Stomach smooth muscle (tissue), 2 donors: Measurements from ENCODE around the gene HDAC1.
"Not testable (repeated sequence)": the region's sequence is repeated elsewhere in the genome, so short reads cannot be mapped to it uniquely, and the experiment has no call there.

ENCODE experiments used
- H3K27ac ChIP-seq: one replicate; pipeline ENCODE4 v1.7.0; 2013; ENCODE audit warnings: mild to moderate bottlenecking, low read length, inconsistent platforms
- H3K27me3 ChIP-seq, 2 donors: one replicate each; pipeline ENCODE4 v1.7.0; 2013; ENCODE audit warnings: low read length in 2 of 2; ENCODE audit not compliant: insufficient read depth in 2 of 2, control insufficient read depth in 1 of 2
- H3K36me3 ChIP-seq, 2 donors: one replicate each; pipeline ENCODE4 v1.7.0; 2013; ENCODE audit warnings: low read length in 2 of 2; ENCODE audit not compliant: control insufficient read depth in 2 of 2, insufficient read depth in 2 of 2
- H3K4me1 ChIP-seq: one replicate; pipeline ENCODE4 v1.7.0; 2013; ENCODE audit warnings: low read length; ENCODE audit not compliant: control insufficient read depth, insufficient read depth
- H3K4me3 ChIP-seq, 2 donors: one replicate each; pipeline ENCODE4 v1.7.0; 2013; ENCODE audit warnings: low read length in 2 of 2
- H3K9ac ChIP-seq, 2 donors: one replicate each; pipeline ENCODE4 v1.7.0; 2013; ENCODE audit warnings: low read length in 2 of 2, mild to moderate bottlenecking in 1 of 2
- H3K9me3 ChIP-seq, 2 donors: one replicate each; pipeline ENCODE4 v1.7.0; 2013; ENCODE audit warnings: low read length in 2 of 2; ENCODE audit not compliant: control insufficient read depth in 2 of 2
- donor health status: healthy.
- donor health status: Pancreatic carcinoma.

HDAC1 gene

DNA sequence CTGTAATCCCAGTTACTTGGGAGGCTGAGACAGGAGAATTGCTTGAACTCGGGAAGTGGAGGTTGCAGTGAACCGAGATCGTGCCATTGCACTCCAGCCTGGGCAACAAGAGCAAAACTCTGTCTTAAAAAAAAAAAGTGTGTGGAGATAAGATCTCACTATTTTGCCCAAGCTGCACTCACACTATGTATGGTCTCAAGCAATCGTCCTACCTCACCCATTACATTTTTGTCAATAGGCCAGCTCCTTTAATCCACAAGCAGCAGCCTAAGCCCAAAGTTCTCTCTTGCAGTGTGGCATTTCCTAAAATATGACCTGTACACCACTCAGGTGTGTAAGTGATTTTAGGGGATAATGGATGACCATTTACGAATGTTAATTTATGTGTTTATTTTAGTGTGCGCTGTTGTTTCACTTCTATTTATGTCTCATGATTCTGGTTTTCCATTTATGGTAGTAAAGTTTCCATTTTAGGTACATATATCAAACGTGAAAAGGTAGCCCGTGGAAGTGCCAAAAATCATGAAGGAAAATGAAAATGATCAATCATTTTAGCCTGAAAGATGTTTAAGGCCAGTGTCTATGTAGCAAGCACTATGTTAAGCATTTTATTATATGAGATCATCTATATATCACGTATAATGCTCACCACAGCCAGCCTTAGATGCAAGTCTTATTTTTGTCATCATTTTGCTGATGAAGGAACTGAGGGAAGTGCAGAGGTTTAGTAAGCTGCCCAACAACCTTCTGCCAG lies 35.2 kb upstream of the HDAC1 start:
- Histone ChIP-seq H3K36me3 (no peaks in the 10 kb centered on the region), H3K4me3 (no peak overlapping the region), H3K9me3 (no peaks in the 10 kb centered on the region), H3K27me3 (peaks cover 2 to 9% of the 10 kb centered on the region in 2 donors), H3K4me1 (peaks cover 4% of the 10 kb centered on the region), H3K9ac (no peak overlapping the region), H3K27ac (no peak overlapping the region)

DNA sequence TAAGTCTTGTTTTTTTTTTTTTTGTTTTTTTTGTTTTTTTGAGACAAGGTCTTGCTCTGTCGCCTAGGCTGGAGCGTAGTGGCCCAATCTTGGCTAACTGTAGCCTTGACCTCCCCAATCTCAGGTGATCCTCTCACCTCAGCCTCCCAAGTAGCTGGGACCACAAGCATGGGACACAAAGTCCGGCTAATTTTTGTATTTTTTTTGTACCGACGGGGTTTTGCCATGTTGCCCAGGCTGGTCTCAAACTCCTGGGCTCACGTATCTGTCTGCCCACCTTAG lies 34.7 kb upstream of the HDAC1 start:
- Histone ChIP-seq H3K4me3 (no peak overlapping the region), H3K9ac (no peak overlapping the region), H3K4me1 (peaks cover 3% of the 10 kb centered on the region), H3K27ac (no peak overlapping the region), H3K27me3 (peaks cover 2 to 4% of the 10 kb centered on the region in 2 donors), H3K36me3 (no peaks in the 10 kb centered on the region), H3K9me3 (no peaks in the 10 kb centered on the region)

DNA sequence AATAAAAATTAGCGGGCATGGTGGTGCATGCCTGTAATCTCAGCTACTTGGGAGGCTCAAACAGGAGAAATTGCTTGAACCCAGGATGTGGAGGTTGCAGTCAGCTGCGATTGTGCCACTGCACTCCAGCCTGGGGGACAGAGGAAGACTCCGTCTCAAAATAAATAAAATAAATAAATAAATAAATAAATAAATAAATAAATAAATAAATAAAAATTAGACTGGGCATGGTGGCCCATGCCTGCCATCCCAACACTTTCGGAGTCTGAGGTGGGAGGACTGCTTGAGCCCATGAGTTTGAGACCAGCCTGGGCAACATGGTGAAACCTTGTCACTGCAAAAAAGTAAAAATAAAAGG lies 28.7 kb upstream of the HDAC1 start:
- H3K9ac ChIP-seq, H3K4me3 ChIP-seq, H3K4me1 ChIP-seq, H3K27me3 ChIP-seq, H3K9me3 ChIP-seq, H3K27ac ChIP-seq, H3K36me3 ChIP-seq: not testable (repeated sequence)

DNA sequence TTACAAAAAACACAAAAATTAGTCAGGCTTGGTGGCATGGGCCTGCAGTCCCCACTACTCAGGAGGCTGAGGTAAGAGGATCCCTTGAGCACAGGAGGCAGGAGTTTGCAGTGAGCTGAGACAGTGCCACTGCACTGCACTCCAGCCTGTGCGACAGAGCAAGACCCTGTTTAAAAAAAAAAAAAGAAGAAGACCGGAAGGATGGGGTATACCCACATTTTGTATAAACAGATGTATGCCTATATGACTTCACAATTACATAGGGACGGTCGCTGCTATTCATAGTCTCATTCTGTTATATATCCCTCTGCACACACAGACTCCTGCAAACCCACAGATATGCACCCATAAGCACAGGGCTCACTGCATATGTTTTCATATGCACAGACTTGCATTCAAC lies 28.1 kb upstream of the HDAC1 start:
- no peaks in the 10 kb centered on the region for H3K27me3 ChIP-seq
- H3K9me3 ChIP-seq: no peaks in the 10 kb centered on the region
- no peak overlapping the region for H3K4me3 ChIP-seq
- H3K4me1 ChIP-seq: no peaks in the 10 kb centered on the region
- no peak overlapping the region for H3K27ac ChIP-seq
- H3K36me3 ChIP-seq: no peaks in the 10 kb centered on the region
- H3K9ac ChIP-seq: no peak overlapping the region

DNA sequence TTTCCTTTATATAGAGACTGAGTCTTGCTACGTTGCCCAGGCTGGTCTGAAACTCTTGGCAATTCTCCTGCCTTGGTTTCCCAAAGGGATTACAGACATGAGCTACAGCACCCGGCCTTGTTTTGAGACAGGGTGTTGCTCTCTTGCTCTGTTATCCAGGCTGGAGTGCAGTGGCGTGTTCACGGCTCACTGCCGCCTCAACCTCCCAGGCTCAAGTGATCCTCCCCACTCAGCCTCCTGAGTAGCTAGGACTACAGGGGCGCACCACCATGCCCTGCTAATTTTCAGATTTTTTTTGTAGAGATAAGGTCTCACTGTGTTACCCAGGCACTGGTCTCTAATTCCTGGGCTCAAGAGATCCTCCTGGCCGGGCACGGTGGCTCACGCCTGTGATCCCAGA lies 26.0 kb upstream of the HDAC1 start:
- no peaks in the 10 kb centered on the region for H3K27me3 ChIP-seq
- H3K9me3 ChIP-seq: no peaks in the 10 kb centered on the region
- H3K4me1 ChIP-seq: no peaks in the 10 kb centered on the region
- no peak overlapping the region for H3K27ac ChIP-seq
- H3K36me3 ChIP-seq: no peaks in the 10 kb centered on the region
- H3K9ac ChIP-seq: no peak overlapping the region
- H3K4me3 ChIP-seq: no peak overlapping the region

DNA sequence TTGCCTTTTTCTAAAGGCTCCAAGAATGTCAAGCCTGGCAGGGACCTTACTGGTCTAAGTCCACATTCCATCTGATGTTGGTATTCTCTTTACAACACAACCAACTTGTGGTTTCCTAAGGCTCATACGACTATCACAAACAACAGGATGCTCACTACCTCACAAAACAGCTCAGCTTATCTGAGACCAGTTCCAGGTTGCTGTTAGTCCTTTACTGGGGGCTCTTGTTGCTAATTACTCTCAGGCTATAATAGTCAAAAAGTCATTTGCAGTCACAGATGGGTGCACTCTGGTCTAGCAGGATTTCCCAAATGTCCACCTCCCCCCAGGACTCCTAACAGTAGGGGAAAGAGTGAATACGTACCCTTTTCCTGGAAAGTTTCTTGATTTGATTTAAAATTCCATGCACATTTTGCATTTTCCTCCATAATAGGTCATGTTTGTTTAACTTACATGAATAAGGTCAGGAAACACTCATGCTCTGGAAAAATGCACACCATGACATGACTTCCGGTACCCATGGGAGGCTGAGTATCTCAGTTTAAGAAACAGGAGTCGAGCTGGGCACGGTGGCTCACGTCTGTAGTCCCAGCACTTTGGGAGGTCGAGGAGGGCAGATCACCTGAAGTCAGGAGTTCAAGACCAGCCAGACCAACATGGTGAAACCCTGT lies 24.8 kb upstream of the HDAC1 start:
- Histone ChIP-seq H3K27me3 (no peaks in the 10 kb centered on the region), H3K9ac (no peak overlapping the region), H3K27ac (no peak overlapping the region), H3K4me3 (no peak overlapping the region), H3K36me3 (no peaks in the 10 kb centered on the region), H3K9me3 (no peaks in the 10 kb centered on the region), H3K4me1 (no peaks in the 10 kb centered on the region)

DNA sequence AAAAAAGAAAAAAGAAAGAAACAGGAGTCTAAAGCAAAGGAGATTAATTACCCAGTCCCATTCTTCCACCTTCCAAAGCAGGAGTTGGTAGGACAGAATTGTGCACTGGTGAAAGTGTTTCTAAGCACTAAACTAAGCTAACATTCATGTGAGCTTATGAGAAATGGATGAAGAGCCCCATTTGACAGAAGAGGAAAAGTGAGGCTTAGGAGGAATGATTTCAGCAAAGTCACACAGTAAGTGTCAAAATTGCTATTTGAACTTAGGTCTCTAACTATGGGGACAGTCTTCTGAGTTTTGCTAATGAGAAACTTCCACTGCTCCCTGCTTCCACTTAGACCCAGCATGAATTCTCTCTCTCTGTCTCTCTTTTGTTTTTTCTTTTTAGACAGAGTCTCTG lies 22.1 kb upstream of the HDAC1 start:
- Histone ChIP-seq H3K4me1 (no peaks in the 10 kb centered on the region), H3K27me3 (peaks cover 10% of the 10 kb centered on the region in 2 donors), H3K9ac (no peak overlapping the region), H3K9me3 (no peaks in the 10 kb centered on the region), H3K4me3 (no peak overlapping the region), H3K36me3 (no peaks in the 10 kb centered on the region), H3K27ac (no peak overlapping the region)

DNA sequence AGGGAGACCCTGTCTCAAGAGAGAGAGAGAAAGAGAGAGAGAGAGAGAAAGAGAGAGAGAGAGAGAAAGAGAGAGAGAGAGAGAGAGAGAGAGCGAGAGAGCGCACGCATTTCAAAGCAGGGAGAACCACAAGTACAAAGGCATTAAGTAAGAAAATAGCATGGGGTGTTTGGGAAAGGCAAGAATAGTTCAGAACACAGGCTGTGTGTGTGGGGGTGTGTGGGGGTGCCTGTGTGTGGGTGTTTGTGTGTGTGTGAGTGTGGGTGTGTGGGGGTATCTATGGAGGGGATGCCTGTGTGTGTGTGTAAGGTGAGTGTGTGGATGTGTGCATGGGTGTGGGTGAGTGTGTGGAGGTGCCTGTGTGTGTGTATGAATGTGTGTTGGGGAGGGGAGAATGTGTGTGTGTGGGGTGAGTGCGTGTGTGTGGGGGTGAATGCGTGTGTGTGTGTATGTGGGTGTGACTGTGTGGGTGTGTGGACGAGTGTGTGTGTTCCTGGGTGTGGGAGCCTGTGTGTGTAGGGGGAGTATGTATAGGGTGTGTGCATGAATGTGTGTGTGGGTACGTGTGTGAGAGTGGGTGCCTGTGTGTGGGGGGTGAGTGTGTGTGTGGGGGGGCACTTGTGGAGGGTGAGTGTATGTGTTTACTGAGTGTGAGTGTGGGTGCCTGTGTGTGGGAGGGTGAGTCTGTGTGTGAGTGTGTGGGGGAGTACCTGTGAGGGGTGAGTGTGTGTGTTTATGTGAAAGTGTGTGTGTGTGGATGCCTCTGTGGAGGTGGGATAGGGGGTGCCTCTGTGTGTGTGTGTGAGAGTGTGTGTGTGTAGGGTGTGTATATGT lies 19.1 kb upstream of the HDAC1 start:
- no peaks in the 10 kb centered on the region for H3K4me1 ChIP-seq
- no peaks in the 10 kb centered on the region for H3K9me3 ChIP-seq
- H3K36me3 ChIP-seq: no peaks in the 10 kb centered on the region
- H3K27ac ChIP-seq: no peak overlapping the region
- no peak overlapping the region for H3K9ac ChIP-seq
- H3K27me3 ChIP-seq: peaks cover 24 to 26% of the 10 kb centered on the region in 2 donors
- no peak overlapping the region for H3K4me3 ChIP-seq

DNA sequence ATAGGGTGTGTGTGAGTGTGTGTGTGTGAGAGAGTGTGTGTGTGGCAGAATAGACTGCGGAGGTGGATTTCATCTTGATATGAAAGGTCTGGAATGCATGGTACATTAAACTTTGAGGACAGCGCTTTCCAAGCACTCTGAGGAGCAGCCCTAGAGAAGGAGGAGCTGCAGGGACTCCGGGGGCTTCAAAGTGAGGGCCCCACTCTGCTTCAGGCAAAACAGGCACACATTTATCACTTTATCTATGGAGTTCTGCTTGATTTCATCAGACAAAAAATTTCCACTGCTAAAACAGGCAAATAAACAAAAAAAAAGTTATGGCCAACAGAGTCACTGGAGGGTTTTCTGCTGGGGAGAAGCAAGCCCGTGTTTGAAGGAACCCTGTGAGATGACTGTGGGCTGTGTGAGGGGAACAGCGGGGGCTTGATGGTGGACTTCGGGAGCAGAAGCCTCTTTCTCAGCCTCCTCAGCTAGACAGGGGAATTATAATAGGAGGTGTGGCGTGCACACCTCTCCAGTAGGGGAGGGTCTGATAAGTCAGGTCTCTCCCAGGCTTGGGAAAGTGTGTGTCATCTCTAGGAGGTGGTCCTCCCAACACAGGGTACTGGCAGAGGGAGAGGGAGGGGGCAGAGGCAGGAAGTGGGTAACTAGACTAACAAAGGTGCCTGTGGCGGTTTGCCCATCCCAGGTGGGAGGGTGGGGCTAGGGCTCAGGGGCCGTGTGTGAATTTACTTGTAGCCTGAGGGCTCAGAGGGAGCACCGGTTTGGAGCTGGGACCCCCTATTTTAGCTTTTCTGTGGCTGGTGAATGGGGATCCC lies 18.3 kb upstream of the HDAC1 start:
- H3K4me3 ChIP-seq: no peak overlapping the region
- no peaks in the 10 kb centered on the region for H3K4me1 ChIP-seq
- H3K27ac ChIP-seq: no peak overlapping the region
- no peak overlapping the region for H3K9ac ChIP-seq
- H3K36me3 ChIP-seq: no peaks in the 10 kb centered on the region
- no peaks in the 10 kb centered on the region for H3K9me3 ChIP-seq
- peaks cover 24 to 26% of the 10 kb centered on the region in 2 donors for H3K27me3 ChIP-seq

DNA sequence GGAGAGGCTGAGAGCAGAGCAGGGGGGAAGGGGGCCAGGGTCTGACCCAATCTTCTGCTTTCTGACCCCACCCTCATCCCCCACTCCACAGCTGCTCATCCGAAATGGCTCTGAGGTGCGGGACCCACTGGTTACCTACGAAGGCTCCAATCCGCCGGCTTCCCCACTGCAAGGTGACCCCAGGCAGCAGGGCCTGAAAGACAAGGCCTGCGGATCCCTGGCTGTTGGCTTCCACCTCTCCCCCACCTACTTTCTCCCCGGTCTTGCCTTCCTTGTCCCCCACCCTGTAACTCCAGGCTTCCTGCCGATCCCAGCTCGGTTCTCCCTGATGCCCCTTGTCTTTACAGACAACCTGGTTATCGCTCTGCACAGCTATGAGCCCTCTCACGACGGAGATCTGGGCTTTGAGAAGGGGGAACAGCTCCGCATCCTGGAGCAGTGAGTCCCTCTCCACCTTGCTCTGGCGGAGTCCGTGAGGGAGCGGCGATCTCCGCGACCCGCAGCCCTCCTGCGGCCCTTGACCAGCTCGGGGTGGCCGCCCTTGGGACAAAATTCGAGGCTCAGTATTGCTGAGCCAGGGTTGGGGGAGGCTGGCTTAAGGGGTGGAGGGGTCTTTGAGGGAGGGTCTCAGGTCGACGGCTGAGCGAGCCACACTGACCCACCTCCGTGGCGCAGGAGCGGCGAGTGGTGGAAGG lies 17.1 kb upstream of the HDAC1 start:
- H3K4me1 ChIP-seq: no peaks in the 10 kb centered on the region
- H3K9ac ChIP-seq: no peak overlapping the region
- no peaks in the 10 kb centered on the region for H3K9me3 ChIP-seq
- peaks cover 26% of the 10 kb centered on the region in 2 donors for H3K27me3 ChIP-seq
- H3K4me3 ChIP-seq: no peak overlapping the region
- no peak overlapping the region for H3K27ac ChIP-seq
- no peaks in the 10 kb centered on the region for H3K36me3 ChIP-seq
